IPS-NIHi7 (cell line): ENCODE measurements around the gene ASMT.
A peak's percentile ranks its signal among the peaks of the same experiment; 100 is the strongest.
"Not testable (repeated sequence)": the region's sequence is repeated elsewhere in the genome, so short reads cannot be mapped to it uniquely, and the experiment has no call there.

Experiments used
- DNase-seq: peaks from one replicate; pipeline ENCODE4 v3.0.0; 2012; ENCODE audit warnings: mixed read lengths; ENCODE audit errors: extremely low spot score

The ASMT gene

GRCh38 chrX:1614927-1615326, at the start of gene ASMT:
TSS of gene ASMT (plus strand) at chrX:1615059. CDS start at chrX:1615200, 141 bp downstream.
- DNase-seq: peak; percentile 36

GRCh38 chrX:1574181-1574580, 40.7 kb upstream of the ASMT start:
- not testable (repeated sequence) for DNase-seq

- no peak for DNase-seq
These were observed 38.5 kb upstream of the ASMT start for GRCh38 chrX:1576201-1576992.

- no peak for DNase-seq
These were observed 37.0 kb upstream of the ASMT start for GRCh38 chrX:1577845-1578244.

- DNase-seq: no peak
These were observed 36.2 kb upstream of the ASMT start for GRCh38 chrX:1578511-1579173.

GRCh38 chrX:1581132-1581531, 33.7 kb upstream of the ASMT start:
- peak; percentile 66 for DNase-seq

- no peak for DNase-seq
These were observed 32.0 kb upstream of the ASMT start for GRCh38 chrX:1582686-1583437.

GRCh38 chrX:1584237-1585011, 30.4 kb upstream of the ASMT start:
- DNase-seq: no peak

GRCh38 chrX:1587161-1587560, 27.7 kb upstream of the ASMT start:
- no peak for DNase-seq

GRCh38 chrX:1589356-1590130, 25.3 kb upstream of the ASMT start:
- DNase-seq: peak; percentile 8

GRCh38 chrX:1591102-1591862, 23.6 kb upstream of the ASMT start, which contains the start of gene AKAP17A:
TSS of gene AKAP17A (plus strand) at chrX:1591604. CDS start at chrX:1593463, 1,859 bp downstream.
- DNase-seq: peak; percentile 98

GRCh38 chrX:1591863-1592469, 22.9 kb upstream of the ASMT start:
- peak; percentile 13 for DNase-seq

GRCh38 chrX:1592470-1593142, 22.3 kb upstream of the ASMT start:
- DNase-seq: peak; percentile 80

GRCh38 chrX:1593286-1594271, 21.3 kb upstream of the ASMT start:
- no peak for DNase-seq

- no peak for DNase-seq
These were observed 19.2 kb upstream of the ASMT start for GRCh38 chrX:1595711-1596060.

GRCh38 chrX:1596676-1597344, 18.0 kb upstream of the ASMT start:
- no peak for DNase-seq

- DNase-seq: no peak
These were observed 17.4 kb upstream of the ASMT start for GRCh38 chrX:1597345-1598020.
